Measurements from ENCODE around the gene SPATA46.

Gene SPATA46

DNA sequence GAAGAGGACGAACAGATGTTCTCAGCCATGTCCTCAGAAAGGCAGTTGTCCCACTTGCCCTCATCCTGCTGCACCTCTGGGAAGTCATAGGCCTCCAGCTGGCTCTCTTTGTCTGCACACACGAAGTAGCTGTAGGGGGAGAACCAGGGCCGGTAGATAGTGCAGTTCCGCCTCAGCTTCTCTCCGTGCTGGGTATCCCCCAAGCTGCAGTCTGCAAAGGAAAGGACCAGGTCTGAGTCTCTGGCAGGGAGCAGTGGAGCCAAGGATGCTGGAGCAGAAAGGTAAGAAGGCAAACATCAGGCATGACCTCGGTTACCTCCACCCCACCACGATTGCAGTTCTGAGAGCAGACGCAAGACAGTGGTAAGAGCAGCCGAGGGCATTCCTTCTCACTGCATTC lies 2.2 kb downstream of the SPATA46 start:
- no peak for DNase-seq (ENCODE audit: low read depth in 2 of 2)

DNA sequence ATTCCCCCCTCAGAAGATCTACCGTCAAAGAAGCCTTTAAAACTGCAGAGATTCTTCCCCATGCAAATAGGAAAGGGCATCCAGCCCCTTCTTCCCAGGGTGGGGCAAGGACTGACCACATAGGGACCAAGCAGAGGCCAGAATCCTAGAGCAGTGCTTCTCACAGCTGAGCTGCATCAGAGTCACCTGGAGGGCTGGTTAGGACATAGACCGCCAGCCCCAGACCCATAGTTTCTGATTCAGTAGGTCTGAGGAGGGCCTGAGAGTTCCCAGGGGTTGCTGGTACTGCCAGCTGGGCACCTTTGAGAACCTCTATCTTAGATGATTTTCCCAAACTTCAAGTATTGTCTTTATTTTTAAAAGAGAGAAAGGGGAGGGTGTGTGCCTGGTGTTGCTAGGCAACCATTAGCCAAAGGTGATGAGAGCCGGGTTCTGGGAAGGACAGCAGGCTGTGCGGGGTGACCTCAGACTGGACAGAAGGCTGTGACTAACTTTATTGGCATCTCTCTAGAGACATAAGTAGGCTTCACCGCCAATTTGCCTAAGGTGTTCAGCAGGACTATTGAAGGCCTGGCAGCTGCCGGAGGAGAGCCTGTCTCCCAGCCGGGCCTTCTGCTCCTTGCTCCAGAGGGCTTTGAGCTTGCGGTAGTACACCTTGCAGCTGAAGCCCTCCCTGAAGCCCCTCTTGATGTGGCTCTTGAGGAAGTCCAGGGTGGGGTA lies 3.0 kb downstream of the SPATA46 start:
- DNase-seq (ENCODE audit: low read depth in 2 of 2): no peak

DNA sequence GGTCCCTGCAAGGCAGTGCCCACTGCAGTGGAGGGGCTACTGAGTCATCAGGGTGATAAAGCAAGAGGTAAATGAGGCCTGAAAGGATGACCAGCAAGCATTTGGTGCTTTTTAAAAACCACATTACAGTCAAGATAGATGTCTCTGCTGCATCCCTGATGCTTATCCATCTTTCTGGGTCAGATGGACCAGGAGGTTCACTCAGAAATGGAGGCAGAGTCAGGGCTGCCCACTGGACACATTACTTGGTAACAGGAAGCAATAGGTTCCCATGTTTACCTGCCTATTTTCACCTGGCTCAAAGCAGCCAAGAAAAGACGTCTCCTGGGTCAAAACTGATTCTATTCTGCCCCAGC lies 3.6 kb downstream of the SPATA46 start:
- DNase-seq (ENCODE audit: low read depth in 2 of 2): no peak

DNA sequence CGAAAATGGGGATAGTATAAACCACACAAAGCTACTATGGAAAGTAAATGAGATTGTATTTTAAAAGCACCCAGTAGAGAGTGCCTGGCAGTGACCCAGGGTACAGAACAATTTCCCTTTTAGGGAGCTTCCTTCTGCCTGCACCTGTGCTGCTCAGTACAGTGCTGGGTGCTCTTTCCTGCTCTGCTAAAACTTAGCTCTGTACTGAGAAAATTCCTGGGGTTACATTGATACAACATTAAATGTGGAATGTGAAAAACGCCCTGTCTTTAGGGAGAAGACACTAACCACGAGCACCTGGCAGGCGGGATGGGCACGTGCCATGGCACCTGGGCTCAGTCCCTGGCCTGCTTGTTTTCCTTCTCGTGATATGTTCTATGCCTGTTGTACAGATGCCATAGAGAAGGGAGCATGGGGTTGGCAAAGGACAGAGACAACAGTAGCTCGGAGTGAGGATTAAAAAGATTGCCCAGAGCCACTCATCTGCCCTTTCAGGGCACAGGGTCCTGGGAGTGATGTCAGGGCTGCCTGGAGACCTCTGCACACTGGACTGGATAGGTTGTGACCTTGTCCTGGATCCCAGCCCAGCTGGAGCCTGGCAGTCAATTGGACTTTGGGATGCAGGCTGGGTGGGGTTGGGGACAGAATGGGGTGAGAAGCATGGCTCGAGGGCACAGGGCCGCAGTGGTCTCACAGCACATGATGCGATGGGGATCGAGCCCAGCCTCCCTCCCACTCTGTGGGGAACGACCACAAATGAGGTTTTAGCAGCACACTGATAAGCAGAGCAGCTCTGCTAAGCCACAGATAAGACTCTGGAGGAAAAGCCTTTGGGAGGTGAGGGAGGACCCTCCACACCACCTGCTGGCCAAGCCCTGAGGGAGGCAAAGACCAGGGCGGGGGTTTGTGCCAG lies 4.2 kb downstream of the SPATA46 start:
- no peak for DNase-seq (ENCODE audit: low read depth in 2 of 2)

DNA sequence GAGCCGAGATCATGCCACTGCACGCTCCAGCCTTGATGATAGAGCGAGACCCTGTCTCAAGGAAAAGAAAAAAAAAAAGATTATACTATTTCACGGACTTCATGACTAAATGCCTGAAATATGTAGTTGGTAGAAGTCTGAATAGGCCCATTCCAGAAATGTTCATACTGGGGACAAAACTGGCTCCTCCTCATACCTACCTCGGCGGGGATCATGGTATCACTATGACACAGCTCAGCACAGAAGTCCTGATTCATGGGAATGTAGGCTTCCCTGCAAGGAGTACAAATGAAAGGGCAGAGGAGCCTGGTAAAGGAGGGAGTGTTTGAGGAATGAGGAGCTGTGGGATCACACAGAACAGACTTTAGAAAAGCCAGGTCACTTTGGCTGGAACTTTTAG lies 5.0 kb downstream of the SPATA46 start:
- DNase-seq (ENCODE audit: low read depth in 2 of 2): no peak

DNA sequence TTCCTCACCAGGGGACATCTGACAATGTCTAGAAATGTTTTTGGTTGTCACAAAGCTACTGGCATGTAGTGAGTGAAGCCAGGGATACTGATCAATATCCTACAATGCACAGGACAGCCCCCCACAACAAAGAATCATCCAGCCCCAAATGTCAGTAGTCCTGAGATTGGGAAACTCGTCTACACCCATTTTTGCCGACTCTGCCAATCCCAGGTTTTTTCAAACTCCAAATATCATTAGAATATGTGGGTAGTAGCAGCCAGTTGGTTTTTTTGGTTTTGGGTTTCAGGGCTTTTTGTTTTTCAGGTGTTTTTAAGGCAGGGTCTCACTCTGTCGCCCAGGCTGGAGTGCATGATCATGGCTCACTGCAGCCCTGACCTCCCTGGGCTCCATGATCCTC lies 5.9 kb downstream of the SPATA46 start:
- DNase-seq (ENCODE audit: low read depth in 2 of 2): no peak

DNA sequence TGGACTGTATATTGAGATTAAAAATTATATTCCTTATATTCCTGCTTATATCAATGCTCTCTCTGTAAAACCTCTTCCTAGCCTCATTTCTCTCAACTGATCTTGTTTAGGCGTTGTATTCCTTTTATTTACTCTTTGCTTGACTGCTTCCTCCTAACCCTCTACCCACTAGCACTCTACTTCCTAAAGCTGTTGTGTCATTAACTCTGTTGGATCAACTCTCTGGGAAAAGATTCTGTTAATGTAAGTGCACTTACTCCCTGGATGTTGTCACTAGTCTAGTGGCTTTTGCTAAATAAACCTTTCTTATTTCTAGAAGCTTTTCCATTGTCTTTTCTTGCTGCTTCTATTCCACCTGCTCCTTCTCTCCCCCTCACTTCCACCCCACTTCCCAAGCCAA lies 6.5 kb downstream of the SPATA46 start:
- no peak for DNase-seq (ENCODE audit: low read depth in 2 of 2)

DNA sequence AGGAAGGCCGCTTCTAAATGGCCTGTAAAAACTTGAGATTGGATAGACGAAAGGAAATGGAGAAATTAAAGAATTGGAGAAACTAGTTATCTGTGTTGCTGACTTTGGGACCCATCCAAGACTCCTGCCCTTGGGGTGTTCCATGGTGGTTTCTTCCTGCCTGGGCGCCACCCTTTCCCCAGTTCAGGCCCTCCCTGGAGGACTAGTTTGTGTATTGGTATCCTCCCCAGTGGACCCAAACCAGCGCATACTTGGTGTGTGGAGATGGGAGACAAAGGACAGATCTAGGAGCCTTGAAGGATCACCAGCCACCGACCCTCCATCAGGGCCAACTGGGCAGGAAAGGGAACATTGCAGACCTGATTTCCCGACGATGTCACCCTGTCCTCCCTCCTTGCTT lies 7.1 kb downstream of the SPATA46 start:
- no peak for DNase-seq (ENCODE audit: low read depth in 2 of 2)

DNA sequence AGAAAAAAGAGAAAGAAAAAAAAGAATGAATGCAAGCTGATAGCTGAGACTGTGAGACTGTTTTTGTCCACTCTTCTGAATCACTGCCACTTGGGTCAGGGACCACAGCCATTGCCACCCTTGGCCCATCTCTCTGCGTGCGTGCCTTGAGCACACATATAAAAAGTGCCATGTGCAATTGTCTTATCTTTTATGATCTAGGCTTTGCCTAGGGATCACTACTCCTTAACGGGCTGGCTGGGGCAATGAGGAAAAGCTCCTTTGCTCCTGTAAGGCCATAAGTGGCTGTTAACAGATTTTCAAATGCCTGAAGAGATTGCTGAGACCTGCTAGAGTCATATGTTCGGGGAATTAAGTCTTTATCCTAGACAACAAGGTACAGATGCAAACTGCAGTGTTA lies 8.2 kb downstream of the SPATA46 start:
- no peak for DNase-seq (ENCODE audit: low read depth in 2 of 2)

DNA sequence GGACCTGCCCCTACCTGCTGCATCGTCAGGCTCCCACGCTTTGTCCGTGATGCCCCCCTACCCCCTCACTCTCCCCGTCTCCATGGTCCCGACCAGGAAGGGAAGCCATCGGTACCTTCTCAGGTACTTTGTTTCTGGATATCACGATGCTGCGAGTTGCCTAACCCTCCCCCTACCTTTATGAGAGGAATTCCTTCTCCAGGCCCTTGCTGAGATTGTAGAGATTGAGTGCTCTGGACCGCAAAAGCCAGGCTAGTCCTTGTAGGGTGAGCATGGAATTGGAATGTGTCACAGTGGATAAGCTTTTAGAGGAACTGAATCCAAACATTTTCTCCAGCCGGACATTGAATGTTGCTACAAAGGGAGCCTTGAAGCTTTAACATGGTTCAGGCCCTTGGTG lies 8.9 kb downstream of the SPATA46 start:
- DNase-seq (ENCODE audit: low read depth in 2 of 2): no peak

DNA sequence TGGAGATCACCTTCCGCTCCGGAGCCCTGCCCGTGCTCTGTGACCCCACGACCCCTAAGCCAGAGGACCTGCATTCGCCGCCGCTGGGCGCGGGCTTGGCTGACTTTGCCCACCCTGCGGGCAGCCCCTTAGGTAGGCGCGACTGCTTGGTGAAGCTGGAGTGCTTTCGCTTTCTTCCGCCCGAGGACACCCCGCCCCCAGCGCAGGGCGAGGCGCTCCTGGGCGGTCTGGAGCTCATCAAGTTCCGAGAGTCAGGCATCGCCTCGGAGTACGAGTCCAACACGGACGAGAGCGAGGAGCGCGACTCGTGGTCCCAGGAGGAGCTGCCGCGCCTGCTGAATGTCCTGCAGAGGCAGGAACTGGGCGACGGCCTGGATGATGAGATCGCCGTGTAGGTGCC lies 9.6 kb downstream of the SPATA46 start:
- DNase-seq (ENCODE audit: low read depth in 2 of 2): no peak

DNA sequence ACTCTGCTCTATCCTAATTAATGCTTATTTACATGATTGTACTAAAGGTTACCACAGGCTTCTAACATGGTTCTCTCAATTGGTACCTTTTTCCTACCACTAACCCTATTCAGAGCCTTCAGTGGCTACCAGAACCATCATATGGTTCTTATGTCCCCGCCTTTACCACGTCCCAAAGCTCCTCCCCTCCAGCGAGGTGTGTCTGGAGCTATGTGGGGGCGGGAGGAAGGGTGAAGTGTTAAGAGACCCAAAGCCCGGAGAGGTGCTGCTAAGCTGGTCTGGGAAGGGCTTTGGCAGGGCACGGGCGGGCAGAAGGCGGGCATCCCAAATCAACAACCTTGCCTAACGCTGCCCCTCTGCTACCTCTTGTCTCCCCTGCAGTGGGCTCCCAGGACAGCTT lies 10.0 kb downstream of the SPATA46 start:
- DNase-seq (ENCODE audit: low read depth in 2 of 2): no peak

DNA sequence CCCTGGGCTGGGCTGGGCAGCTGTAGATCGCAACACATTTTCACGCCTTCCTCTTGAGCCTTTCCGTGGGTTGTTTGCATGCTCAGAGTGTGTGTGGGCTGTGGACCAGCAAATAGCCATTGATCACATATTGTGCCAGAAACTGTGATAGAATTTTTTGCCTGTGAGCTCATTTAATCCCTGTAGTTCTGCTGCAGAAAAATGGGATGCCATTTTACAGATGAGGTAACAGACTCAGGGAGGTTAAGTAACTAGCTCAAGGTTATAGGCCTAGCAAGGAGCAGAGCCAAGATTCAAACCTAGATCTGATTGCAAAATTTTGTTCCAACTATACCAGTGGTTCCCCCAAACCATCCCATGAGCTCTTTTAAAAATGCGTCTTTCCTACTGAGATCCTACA lies 10.5 kb downstream of the SPATA46 start:
- DNase-seq (ENCODE audit: low read depth in 2 of 2): no peak

DNA sequence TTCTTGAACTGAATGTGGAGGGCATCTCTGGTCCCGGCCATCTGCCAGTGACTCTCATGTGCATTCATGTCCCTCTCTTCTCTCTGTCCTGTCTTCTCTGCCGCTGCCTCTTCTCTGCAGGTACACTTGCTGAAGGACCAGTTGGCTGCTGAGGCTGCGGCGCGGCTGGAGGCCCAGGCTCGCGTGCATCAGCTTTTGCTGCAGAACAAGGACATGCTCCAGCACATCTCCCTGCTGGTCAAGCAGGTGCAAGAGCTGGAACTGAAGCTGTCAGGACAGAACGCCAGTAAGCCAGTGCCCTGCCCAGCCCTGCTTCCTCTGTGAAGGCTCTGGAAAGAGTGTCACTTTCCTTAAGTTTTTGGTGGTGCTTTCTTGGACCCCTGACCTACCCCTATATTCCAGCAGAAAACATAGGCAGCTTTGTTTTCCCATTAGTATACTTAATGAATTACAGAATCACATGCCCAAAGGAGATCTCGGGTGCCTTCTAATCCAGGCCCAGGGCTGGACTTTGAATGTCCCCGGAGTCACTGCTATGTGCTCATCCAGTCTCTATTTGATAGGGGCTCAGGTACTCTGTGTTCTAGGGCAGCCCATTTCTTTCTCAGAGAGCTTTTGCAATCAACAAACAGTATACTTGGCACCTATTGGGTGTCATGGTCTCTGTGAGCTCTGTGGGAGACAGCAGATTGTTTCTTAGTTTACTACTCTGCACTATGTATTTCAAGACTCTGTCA lies 11.2 kb downstream of the SPATA46 start:
- DNase-seq (ENCODE audit: low read depth in 2 of 2): no peak

DNA sequence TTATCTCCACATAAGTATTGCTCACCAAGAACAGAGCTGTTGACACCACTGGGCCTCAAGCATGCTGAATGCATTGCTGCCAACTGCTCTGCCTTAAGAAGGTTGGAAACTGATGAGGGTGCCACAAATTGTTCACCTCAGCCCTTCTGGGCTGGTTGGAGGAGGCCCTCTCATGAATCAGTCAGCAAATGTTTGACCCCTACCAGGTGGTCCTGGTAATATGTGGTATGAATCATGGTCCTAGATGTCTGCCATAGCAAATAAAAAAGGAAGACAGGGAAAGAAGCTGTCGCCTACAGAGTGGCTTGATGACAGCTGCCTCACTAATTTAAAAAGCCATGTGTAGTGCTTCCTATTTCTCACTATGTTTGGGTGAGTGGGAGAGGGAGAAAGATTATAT lies 12.2 kb downstream of the SPATA46 start:
- DNase-seq (ENCODE audit: low read depth in 2 of 2): no peak

DNA sequence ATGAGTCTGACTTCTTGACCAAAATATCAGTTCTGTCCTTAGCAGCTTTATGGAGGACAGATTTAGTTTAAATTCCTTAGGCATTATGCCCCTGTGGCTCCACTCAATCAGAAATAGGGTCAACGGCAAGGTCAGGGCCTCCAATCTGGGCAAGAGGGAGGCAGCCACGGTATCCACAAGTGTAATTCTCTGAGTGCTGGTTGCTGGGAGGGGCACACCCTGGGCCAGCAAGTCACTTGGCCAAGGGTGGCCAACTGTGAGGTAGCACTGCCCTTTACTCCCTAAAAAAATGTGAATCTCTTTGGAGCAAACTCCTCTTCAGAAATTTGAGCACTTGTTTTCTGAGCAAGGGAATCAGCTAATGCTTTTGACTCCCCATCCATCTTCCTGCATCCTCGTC lies 12.8 kb downstream of the SPATA46 start:
- no peak for DNase-seq (ENCODE audit: low read depth in 2 of 2)

DNA sequence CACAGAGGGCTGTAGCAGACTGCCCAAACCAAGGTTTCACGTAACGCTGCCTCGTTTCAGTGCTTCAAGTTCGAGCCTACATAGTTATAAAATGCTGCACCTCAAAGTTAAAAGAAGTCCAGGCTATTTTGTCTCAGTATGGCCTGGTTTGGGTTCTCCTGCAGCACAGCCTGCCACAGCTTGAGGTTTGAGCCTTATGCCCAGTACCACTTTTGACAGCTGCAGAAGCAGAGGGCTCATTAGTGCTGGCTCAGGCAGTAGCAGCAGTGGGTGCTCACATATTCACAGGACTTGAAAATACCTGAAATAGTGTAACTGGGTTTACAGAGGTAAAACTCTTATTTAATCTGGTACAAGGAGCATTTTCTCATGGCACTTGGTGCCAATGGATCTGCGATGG lies 15.3 kb downstream of the SPATA46 start:
- no peak for DNase-seq (ENCODE audit: low read depth in 2 of 2)

DNA sequence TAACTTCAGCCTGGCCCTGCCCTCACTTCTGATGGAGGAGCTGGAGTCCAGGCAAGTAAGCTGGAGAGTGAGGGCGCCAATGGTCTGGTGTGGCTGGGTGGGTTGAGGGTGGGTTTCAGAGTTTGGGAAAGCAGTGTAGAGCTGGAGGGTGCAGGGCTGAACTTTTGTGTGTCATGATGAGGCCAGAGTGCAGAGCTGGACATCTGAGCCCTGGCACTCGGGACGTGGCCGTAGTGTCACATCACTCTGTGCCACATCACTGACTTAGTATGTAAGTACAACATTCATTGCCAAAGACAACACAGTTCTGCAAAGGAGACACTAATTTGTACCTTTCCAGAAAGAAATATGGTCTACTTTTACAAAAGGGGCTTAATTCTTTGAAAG lies 15.8 kb downstream of the SPATA46 start:
- DNase-seq (ENCODE audit: low read depth in 2 of 2): no peak

DNA sequence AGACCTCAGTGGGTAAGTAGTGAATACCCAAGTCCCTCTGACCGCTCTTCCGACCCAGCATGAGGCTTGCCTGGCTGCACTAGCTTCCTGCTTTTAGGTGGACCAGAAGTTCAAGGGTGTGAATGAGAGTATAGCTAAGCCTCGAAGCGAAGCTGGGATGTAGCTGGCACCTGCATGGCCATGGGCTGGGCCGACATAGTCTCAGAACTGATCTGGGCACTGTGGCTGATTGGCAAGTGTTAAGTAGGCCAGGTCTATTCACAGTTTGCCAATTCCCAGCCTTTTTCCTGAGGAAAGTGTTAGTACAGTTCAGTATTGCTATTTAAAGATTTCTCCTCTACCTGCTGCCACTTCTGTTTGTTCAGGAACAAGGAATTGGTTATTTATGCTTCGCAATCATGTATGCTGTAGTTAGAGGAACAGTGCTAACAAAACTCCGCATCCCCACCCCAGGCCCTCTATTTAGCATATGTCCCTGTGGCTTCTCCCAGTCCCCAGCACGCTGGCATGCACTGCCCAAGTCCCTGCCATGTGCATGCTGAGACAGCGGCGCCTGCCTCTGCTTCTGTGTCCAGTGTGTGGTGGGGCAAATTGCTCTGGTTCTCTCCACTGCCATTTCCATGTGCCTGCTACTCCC lies 16.3 kb downstream of the SPATA46 start:
- no peak for DNase-seq (ENCODE audit: low read depth in 2 of 2)

DNA sequence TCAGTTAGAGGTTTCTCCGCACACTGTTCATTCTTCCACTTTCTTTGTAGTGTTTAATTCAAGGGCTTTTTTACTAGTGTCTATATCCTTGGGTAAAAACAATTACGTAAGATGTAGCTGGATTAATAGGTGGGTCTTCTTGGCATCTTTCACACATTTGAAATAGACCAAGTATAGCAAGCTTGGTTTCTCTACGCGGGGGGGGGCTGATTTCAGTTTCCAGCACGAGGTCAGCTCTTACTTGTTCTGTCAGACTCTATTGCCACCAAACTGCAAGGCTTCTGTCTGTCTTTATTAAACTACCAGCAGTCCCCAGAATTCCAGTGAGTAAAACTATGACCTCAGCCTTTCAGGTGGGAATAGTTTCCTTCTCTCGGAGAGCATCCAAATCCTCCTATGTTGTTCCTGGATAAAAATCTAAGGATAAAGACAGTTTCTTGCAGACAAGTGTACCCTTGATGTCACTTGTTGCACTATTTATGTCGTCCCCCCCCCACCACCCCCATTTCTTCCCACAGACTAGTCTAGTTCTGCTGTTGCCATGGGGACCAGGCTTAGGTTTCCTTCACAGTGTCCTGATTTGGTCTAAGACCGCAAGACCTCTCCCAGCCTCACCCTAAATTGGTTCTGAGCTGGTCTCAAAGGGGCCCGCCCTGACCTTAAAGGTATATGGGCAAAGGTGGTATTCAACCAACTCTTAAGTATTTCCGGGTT lies 17.0 kb downstream of the SPATA46 start:
- no peak for DNase-seq (ENCODE audit: low read depth in 2 of 2)

DNA sequence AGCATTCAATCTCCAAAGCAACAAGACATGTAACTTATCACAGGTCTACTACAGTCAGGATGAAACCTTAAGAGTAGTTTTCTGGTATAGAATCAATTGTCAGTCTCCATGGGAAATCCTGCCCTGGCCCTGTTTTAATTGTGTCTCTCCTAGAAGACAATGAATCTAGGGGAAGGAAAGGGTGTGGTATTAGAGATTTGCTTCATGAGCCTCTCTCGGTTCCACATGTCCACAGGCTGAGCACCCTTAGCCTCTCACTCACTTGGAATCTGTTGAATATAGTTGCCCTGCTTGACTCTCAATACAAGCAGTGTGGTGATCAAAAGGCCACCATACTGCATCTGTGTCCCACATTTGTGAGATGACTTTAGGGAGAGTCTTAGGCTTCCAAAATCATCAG lies 17.7 kb downstream of the SPATA46 start:
- no peak for DNase-seq (ENCODE audit: low read depth in 2 of 2)

Measured in activated CD4-positive, alpha-beta T cell treated with anti-CD3 and anti-CD28 coated beads for 24 hours (primary cell).